NCI-H2029 treated with DMSO at 0.1 percent for 48 hours (cell line): ENCODE measurements around the gene TXNDC17.
A peak's percentile ranks its signal among the peaks of the same experiment; 100 is the strongest.
"Not testable (repeated sequence)": the region's sequence is repeated elsewhere in the genome, so short reads cannot be mapped to it uniquely, and the experiment has no call there.

Experiments
- DNase-seq: peaks from one replicate; lab custom pipeline; 2025; lab: John Stamatoyannopoulos, UW

Gene TXNDC17

DNA sequence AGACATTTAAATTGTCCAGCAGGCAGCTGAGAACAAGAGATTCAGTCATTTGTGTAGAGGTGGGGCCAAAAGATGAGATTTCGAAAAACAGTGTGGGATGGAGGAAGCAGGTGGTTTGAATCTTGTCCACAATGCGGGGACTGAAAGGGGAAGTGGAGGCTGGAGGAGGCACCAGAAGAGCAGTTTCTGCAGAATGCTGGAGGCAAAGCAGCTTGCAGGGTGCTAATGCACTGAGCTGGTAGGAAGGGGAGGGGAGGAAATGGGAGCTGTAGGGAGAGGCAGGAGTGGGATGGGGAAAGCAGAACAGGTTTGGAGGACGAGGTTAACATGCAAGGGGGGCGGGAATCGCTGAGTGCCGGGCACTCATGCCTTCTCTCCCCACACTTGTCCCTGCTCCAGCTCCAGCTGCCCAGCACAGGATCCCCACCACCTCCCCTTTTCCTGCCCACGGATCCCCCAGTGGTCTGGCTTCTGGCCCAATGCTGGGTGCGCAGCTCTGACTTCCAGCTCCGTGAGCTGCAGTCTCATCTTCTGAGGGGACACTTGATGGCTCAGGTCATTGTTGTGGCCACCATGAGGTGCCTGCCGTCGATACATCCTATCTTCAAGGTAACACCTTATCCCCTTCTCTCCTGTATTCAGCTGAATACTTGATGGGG is 20.1 kb downstream of the TXNDC17 start:
- no peak for DNase-seq

DNA sequence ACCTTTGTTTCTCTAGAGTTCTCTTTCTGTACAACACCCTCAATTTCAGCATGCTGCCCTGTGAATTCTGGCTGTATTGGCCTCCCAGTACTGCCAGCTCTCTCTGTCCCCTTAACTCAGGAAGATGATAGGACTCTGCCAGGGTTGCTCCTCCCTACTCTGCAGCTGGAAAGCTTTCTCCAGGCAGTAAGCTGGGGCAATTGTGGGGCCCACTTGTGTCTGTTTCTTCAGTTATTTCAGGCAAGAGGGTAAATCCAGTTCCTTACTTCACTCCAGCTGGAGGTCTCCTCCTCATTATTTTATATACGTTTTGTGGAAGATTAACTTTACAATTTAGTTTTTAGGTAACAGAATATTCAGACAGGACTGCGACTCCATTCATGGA is 20.6 kb downstream of the TXNDC17 start:
- no peak for DNase-seq

DNA sequence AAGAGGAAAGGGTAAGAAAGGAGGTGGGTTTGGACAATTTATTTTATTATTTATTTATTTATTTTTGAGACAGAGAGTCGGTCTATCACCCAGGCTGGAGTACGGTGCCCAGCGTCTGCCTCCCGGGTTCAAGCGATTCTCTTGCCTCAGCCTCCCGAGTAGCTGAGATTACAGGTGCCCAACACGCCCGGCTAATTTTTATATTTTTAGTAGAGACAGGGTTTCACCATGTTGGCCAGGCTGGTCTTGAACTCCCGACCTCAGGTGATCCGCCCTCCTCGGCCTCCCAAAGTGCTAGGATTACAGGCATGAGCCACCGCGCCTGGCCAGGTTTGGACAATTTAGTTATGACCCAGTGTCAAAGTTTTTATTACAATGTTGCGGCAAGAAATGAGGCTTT is 22.3 kb downstream of the TXNDC17 start:
- DNase-seq = not testable (repeated sequence)

DNA sequence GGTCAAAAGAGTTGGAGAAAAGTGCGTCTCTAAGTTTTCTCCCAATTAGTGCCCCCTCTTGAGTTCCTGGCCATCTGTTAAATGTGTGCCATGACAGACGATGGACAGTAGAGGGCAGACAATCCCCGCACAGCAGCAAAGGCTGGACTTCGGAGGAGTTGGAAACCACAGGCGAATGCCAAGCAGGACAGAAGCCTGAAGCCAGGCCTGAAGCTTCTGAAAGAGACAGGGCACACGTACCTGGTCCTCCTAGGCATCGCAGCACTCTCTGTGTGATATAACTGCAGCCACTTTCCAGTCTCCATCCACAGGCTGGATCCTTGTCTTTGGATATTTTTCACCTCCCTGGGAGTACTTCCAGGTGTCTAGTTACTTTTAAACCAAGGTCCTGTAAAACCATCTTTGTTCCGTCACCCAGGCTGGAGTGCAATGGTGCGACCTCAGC is 25.2 kb downstream of the TXNDC17 start:
- peak; percentile 14 for DNase-seq

DNA sequence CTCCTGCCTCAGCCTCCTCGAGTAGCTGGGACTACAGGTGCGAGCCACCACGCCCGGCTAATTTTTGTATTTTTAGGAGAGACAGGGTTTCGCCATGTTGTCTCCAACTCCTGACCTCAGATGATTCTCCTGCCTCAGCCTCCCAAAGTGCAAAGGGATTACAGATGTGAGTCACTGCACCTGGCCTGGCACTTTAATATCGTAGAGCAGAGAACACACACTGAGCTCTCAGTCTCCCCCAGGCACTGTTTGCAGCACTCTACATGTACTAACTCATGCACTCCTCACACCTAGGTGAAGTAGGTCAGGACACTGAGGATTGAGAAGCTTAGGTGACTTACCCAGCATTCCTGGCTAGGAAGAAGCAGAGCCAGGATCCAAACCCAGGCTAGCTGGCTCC is 25.7 kb downstream of the TXNDC17 start:
- no peak for DNase-seq

DNA sequence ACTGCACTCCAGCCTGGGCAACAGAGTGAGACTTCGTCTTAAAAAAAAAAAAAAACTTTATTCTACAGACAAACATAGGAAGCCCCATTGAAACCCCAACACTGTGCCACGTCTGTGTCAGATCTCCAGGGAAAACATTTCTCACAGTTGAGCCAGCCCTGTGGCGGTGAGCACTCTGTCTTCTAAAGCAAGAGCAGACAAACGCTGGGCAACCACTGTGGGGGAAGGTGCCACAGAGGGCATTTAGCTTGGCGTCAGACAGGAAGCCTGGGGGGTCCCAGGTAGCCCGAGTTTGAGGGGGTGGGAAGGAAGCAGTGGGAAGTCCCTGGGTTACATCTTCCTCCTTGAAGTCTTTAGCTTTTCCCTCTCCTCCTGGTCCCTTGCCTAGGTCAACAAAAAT is 26.7 kb downstream of the TXNDC17 start:
- DNase-seq = no peak

DNA sequence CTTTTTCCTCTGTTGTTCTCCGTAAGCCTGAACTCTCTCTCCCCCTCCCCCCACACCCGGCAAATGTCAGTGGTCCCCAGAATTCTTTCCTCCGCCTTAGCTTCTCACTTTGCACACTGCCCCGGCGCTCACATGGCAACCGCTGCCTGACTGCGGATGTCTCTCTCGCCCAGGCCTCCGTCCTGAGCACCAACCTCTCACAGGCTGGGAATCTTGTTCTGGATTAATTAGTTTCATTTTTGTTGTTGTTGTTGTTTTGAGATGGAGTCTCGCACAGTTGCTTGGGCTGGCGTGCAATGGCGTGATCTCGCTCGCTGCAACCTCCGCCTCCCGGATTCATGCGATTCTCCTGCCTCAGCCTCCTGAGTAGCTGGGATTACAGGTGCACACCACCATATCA is 27.4 kb downstream of the TXNDC17 start:
- no peak for DNase-seq

DNA sequence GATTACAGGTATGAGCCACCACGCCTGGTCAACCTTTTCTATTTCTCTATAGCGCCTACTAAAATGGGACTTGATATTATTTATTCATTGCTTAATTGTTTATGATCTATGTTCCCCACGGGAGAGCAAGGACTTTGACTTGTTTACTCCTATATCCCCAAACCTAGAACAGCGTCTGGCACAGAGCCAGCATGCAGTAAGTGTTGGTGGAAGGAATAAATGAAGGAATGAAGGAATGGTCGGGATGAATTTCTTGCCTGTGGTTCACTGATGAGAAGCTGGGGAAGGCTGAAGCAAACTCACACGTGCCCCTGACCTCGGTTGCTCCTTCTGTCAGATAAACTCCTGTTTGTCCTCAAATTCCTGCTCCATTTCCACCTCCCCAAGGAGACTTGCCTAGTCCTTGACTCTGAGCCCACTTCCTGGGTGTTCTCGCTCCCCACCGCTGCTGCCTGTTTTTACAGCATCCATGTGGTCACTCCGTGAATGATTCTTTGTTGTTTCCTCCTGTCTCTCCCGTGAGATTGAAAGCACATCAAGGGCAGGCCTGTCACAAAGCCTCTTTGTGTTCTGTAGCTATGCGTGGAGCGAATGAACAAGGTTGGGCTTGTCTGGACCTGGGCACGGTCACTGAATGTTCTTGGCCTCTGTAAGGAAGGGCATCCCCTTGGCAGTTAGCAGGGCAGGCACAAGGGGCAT is 28.0 kb downstream of the TXNDC17 start:
- DNase-seq = no peak

DNA sequence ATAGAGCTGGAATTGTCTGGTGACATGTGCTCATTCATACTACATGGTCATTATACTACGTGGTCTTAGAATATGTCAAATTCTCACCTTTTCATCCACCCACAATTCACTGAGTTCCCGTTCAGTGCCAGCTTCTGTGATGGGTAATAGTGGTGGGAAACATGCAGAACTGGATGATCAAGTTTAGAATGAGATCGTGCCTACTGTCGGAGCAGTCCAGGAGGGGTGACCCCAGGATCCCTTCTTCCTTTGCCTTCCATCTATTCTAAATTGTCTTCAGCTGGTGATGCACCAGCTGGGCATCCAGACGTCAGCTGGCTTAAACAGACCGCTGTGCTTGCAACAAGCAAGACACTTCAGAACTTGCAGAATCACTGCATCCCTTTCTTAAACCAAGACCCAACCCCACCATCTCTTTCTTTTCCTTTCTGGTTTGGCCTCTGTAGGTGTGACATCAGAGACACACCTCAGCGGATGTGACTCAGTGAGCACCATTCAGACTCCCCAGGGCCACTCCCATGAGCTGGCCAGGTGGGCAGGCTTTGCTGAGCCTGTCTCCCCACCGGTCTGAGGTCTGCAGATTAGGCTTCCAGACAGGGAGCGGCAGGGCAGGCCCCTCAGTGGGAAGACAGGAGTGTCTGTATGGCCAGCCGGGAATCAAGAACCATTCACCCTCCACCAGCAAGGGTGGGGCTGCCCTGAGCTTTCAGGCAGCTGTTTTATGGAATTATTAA is 28.8 kb downstream of the TXNDC17 start:
- DNase-seq = no peak

DNA sequence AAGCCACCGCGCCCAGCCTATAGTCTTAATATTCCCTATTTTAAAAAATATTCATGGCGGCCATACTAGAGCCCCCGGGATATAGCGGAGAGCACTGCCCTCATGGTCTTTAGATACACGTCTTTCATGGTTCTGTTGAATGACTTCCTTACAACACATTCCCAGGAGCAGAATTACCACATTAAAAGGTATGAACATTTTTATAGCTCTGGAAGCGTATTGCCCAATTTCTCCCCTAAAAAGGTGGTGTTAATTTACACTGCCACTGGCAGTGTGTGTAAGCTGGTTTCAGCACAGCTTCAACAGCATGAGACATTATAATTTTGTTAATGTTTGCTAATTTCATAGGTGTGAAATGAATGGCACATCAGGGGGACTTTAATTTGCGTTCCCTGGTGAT is 29.7 kb downstream of the TXNDC17 start:
- no peak for DNase-seq

DNA sequence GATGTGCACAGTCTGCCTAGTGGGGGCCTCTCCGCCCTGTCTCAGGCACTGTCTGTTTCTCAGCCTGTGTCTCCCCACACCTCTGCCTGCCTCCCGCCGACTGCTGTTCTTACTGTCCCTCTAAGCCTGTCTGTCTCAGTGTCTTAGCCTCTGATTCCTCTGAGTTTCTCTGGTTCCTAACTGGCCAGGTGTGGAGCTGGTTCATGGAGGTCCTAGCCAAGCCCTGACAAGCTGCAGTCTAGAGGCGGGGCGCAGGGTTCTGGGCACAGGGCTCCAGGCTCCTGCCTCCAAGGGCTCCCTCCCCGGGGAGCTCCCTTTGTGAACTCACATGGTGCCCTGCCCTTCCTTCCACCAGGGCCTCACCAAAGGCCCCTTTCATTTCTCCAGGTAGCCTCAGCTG is 30.1 kb downstream of the TXNDC17 start:
- DNase-seq = no peak

DNA sequence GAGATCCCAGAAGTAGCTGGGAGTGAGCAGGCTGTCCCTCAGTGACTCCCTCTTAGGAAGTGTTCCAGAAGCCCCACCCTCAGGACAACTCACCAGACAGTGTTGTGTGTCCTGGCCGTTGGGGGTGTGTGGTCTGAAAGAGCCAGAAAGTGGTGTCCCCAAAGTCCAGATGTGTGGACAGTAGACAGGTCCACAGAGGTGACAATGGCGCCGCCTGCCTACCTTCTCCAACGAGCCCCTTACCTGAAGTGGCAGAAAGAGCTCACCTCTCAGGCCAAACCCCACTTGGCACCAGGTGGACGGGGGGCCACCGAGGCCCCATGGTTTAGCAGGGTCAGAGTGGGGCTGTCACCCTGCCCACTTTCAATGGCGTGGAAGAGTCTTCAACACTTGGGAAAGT is 30.6 kb downstream of the TXNDC17 start:
- DNase-seq = no peak

DNA sequence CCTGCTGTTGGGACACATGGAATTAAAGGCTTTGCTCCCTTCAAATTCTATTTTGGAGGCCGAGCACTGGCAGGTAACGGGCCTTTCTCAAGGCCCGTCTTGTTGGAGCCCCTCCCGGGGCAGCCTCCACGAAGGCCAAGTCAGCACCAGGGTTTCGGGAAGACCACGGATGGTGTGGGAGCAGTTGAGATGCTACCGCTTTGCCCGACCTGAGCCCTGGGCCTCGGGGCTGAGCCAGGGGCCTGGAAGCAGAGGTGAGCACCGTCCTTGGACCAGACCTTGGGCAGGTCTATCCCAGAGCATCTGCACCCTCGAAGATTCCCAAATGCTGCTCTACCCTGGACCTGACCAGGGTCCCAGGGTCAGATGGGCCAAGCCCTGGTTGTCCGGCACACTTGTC is 33.7 kb downstream of the TXNDC17 start:
- DNase-seq = no peak

DNA sequence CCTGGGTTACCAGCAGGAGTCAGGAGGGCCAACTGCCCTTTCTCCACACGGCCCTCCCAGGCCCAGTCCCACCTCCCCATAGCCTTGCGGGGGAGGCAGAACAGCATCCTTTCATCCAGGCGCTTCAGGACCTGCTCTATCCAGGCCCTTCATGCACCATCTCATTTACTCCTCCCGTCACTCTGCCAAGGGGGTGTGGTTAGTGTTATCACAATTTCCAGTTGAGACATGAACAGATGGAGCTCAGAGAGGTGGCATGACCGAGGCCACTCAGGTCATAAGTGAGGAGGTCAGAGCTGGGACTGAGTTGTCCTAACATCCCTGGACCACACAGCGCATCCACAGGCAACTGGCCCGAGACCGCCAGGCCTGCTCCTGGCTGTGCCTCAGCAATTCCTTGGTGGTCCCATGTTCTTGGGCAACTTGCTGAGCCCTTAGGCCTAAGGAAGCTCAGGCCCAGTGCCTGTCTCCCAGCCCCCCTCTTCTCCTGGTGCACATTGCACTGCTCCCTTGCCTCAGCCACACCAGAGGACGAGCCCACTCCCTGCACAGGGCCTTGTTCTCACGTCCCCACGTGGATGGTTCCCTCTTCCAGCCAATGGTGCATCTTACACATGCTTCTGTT is 34.5 kb downstream of the TXNDC17 start:
- DNase-seq = no peak

DNA sequence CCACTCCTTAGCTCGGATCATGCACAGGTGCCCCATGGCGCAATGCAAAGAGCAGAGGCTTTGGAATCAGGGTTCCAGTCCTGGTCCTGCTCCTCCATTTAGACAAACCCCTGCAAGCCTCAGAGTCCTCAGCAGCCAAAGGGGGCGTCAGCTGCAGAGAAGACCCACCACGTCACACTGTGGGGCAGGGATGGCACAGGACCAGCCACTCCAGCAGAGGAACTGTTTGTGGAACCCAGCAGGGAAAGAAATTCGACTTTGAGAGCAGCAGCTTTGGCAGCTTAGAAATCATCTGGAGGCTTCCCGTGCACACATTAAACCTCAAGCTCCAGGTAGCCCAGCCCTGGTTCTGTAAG is 35.9 kb downstream of the TXNDC17 start:
- DNase-seq = no peak

DNA sequence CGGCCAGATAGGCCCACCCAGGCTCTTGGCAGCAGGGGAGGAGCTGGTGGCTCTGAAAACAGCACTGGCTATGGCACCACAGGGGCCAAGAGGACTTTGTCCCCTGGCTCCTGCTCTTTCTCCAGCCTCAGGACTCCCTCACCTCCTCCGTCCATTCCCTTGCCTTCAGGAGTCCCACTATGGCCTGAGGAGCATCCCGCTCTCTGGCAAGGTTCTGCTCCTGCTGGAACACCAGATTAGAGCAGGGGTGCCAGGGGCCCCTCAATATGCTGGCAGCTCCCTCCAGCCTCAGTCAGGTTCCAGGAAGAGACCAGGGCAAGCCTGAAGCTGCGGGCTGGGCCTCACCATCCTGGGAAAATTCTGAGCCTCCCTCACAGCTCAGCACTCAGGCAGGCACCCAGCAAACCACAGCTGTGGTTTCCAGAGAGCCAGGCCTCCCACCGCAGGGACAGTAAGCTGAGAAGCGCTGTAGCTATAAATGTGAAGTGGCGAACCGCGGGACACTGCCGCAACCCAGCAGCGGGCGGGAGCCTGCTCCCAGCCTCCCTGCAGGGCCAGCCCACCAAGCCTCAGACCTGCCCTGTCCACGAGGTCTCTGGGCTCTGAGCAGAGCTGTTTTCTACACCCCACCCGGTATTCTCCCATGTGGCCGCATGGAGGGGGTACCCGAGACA is 36.4 kb downstream of the TXNDC17 start:
- no peak for DNase-seq

DNA sequence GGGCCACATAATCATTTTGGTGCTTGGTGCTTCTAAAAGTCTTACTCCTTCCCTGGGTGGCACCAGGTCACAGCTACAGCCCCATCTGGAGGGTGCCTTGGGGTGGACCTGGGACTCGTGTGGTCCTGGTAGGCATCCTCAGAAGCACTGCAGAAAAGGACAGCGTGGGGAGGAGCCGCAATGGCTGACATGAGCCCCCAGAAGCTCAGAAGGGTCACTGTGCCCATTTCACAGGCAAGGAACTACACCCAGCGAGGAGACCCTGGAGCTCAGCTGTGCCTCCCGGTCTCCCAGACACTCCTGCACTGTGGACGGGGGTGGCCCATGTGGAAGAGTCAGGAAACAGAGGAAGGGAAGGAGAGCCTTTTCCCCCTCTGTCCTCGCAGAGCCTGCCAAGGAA is 37.1 kb downstream of the TXNDC17 start:
- no peak for DNase-seq

DNA sequence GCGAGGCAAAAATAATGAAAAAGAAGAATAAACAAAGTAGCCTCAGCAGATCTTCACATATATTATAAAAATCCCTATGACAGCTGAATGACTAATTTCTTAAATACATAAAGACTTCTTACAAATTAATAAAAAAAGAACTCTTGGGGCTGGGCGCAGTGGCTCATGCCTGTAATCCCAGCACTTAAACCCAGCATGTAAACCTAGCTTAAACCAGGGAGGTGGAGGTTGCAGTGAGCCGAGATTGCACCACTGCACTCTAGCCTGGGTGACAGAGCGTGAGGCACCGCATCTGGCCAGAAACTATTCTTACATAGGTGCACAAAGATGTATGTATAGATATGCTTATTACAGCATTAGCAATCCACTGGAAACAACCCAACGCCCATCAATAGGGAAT is 38.4 kb downstream of the TXNDC17 start:
- no peak for DNase-seq

DNA sequence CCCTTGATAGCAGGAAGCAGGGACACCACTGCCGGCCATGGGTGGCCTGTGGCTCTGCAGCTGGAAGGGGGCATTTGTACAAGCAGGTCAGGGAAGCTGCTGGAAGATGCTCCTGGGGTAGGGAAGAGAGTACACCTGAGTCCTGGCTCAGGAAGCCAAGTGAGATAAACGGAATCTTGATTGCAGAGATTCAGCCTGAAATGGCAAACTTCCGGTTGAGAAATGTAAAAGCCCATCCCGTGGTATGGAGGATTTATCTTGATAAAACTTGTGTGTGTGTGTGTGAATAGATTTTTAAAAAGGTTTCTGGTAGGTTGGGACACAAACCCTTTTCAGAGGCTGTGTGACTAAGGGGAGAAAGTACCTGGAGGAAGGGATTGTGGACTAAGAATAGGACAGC is 40.3 kb downstream of the TXNDC17 start:
- no peak for DNase-seq

DNA sequence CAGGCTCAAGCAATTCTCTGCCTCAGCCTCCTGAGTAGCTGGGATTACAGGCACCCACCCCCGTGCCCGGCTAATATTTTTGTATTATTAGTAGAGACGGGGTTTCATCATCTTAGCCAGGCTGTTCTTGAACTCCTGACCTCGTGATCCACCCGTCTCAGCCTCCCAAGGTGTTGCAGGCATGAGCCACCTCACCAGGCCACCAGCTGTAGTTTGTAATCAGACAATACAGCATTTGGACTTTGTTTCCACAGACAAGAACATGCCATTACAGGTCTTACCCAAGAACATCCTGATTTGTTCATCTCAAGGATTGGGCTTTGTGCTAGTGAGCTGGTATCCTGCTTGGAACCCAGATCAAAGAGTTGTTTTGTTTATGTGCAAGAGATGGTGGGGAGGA is 40.8 kb downstream of the TXNDC17 start:
- no peak for DNase-seq

DNA sequence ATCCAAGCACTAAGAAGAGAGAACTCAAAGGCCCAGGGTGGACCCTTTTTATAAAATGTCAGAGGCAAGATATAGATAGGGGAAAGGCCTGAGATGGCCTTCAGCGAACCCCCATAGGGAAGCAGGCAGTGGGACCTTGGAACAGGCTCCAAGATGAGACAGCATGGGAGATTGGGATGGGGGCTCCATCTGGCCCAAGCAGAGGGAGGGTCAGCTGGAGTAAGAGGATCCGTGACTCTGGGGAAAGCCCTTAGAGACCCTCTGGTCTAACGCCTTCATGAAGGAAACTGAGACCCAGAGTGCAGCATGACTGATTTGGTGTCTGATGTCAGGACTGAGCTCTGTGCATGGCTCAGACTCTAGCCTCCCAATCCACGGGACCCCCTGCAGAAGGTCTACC is 41.5 kb downstream of the TXNDC17 start:
- DNase-seq = no peak

DNA sequence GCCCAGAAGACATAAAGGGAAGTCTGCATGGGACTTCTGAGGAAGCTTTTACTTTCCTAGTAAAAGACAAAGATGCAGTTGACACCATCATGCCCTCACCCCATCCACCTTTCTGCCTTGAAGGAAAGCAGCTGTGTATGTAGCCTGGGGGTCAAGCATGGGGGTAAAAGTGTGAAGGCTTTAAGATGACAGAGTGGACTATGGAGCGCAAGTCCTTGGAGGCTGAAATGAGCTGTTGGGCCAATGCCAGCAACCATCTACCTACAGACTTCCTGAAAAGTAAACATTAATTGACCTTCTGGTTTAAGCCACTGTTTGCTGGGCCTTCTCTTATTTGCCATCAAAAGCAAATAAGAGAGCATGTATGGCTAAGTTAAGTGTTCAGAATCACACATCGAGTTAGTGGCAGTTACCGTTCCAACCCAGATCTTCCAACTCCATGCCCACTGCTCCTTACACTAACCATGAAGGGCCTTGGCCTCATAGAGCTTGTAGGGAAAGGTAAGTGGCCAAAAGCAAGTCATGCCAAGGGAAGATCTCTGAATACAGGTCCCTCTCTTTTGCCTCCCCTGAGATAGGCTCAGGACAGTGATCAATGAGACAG is 42.3 kb downstream of the TXNDC17 start:
- DNase-seq = no peak
